Measurements from ENCODE around the gene PLA2G4F.

Gene PLA2G4F

DNA sequence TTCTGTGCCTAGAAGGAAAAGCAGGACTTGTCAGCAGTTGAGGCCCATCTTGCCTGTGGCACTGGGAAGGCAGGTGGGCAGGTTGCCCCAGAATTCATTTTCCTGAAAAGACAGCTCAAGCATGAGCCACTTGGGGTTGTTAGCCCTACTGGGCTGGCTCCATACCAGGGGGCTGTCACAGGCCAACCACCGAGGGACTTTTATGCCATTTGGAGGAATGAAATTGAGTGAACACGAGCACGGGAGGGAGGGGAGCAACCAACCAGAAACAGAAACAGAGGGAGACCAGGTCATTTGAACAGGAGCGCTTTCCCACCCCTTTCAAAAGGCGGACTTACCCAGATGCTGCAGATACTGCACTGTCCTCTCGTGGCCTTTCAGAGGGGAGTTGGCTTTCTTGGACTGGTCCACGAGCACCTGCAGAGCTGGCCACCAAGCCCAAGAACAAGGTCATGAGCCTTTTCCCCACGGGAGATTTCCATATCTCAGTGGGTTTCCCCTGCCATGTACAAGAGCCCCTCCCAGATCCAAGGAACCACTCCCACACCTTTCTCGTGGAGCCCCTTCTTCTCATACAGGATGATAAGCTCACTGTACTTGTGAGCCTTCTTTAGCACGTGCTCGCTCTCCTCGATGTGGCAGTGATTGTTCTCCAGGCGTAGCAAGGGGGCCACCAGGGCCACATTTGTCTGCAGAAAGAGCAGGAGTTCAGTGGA lies 9.9 kb upstream of the PLA2G4F start:
- in situ Hi-C loops (cut with MboI; ENCODE audit: low sequenced_read_pairs), result no loop called here

DNA sequence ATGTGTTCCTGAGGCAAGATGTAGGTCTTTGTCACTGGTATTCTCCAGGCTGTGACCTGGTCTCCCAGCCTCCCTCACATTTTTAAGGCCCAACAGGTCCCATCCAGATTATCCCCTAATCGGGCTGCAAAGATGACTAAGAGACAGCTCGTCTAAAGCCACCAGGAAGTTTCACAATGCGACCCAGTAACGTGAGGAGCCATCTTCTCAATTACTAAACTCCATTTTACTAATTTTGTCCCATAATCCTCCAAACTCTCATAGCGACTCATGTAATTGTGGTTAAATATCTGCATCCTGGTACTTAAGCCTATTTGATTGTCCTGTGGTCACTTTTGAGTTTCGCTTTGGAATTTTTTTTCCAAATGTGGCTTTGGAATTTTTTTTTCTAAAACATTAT lies 8.7 kb upstream of the PLA2G4F start:
- in situ Hi-C loops (cut with MboI; ENCODE audit: low sequenced_read_pairs), result no loop called here

GRCh38 chr15:42163947-42164550 lies 7.6 kb upstream of the PLA2G4F start:
- in situ Hi-C loops (cut with MboI; ENCODE audit: low sequenced_read_pairs), result no loop called here

DNA sequence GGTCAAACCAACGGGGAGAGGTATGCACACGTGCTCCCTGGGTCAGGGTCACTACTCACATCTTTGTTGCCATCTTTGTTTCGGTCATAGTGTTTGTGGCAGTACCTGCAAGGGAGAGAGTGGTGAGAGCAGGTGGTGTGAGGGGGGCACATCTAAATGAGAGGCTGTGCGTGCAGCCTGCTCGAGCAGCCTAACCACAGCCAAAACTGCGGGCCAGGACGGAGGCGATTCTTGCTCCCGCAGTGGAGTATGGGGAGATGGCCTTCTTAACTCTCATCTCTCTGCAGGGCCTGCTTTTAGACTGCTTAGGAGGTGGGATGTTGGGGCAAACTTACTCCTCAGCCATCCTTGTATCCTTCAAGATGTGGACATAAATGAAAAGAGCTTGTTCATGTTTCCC lies 6.9 kb upstream of the PLA2G4F start:
- in situ Hi-C loops (cut with MboI; ENCODE audit: low sequenced_read_pairs), result no loop called here

DNA sequence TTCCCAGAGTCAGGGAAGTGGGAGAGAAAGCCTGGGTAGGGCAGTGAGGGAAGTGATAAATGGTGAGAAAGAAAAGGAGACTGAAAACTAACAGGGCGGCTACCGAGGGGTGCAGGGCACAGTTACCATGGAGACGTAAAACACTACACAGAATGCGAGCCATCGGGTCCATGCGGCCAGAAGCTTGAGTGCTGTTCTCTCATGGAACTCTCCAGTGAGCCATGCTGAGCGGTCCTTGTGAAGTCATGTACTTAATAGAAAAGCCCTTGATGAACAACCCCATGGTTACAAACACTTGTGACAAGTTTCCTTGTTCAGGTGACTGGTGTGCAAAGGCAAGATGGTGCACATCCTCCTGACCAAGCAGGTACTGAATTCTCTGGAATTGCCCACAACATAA lies 3.7 kb upstream of the PLA2G4F start:
- in situ Hi-C loops (cut with MboI; ENCODE audit: low sequenced_read_pairs), result no loop called here

DNA sequence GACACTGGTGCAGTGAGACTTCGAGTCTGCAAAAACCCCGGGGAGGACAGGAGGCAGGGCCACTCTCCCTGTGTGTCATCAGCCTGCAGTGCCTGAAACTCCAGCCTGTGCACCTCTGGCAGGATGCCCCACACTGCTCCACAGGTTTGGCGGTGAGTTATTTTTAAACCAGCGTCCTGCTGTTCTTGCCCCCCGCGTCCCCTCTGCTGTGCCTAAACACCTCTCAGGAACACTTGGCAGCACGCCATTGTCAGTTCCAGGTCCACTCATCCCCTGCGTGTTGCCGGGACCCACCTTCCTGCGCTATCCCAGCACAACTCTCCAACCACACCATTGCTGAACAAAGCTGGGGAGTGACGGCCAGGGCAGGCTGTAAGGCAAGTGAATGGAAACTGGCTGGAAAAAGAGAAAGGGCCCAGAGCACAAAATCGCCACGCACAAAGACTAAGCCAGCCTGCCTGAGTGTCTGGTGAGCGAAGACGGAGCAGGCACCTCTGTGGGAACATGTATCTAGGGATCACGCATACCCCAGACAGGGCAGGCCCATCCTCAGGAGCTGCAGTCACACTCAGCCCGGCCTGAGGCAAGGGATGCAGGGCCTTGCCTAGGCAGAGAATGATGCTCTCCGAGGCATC lies 3.1 kb upstream of the PLA2G4F start:
- in situ Hi-C loops (cut with MboI; ENCODE audit: low sequenced_read_pairs), result no loop called here

DNA sequence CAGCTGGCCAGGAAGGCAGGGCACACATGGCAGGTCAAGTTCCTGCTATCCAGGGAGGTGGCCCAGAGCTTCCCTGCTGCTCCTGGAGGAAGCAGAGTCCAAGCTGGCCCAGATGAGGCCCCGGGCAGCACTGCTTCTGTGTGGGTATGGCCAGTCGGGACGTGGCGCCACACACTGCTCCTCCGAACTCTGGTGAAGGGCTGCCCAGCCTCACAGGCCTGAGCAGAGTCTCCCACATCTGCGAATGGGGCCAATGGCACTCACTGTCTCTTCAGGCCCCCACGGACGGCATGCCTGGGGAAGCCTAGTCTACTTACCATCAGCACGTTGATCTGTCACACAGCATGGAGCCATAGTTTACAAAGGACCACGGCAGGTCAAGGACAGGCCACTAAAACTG lies 2.5 kb upstream of the PLA2G4F start:
- in situ Hi-C loops (cut with MboI; ENCODE audit: low sequenced_read_pairs), result no loop called here

DNA sequence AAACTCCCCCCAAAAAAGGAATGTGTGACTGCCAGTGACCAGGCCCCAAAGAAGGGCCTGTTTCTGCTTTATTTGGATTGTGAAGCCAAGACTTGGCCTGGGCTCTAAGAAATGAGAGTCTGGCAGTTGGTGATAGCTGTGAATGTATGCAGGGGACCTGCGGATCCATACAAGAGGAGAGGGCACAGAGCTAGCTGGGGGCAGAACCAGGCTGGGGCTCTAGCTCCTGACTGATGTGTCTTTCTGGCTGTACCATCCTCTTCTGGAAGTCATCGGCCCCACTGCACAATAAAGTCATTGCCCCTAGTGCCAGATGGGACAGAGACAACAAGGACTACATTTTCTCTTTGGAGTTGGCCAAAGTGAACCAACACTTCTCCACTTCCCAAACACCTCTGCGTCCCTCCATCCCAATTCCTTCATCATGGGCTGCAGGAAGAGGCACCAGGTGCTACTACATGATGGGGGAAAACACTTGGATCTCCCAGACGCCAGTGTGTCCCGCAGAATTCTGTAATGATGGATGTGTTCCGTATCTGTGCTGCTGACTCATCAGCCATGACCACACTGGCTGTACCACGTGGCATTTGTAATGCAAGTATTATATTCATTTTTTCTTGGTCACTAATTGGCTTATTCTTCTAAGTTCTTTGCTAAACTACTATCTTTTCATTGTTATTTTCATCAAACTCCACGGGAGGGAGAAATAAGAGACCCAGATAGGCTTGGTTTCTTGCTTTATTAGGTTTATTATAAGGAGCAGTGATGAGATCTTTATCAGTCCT lies 1.7 kb upstream of the PLA2G4F start:
- in situ Hi-C loops (cut with MboI; ENCODE audit: low sequenced_read_pairs), result no loop called here

GRCh38 chr15:42157381-42157780 lies 945 bp upstream of the PLA2G4F start:
- in situ Hi-C loops (cut with MboI; ENCODE audit: low sequenced_read_pairs), result no loop called here

DNA sequence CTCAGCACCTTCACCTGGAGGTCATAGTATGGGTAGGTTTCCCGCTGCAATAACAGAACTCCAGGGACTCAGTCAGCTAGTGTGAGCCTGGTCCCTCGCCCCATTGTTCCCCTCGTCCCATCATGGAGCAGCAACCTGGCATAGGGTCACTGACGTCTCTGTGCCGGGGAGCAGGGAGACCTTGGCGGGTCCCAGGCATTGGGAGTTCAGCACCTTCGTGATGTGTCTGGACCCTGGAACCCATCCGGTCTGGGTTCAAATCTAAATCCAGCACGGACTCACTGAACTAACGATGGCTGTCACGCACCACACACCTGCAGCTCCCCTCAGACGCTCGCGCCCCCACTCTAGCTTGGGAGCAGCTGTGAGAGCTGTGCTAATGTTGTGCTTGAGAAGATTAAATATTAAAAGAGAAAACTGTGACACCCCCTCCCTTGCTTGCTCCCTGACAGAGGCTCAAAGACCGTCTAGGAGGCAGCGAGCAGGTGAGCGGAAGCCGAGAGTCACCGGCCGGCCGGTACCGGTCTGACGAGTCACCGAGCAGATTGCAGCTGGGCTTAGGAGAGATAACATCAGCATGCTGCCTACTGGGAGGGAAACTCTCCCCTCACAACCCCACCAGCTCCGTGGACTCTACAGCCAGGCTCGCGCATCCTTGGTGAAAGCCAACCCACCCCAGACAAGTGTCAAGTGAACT lies 742 bp downstream of the PLA2G4F start:
- in situ Hi-C loops (cut with MboI; ENCODE audit: low sequenced_read_pairs), result no loop called here

GRCh38 chr15:42154956-42155355 lies 1.5 kb downstream of the PLA2G4F start:
- in situ Hi-C loops (cut with MboI; ENCODE audit: low sequenced_read_pairs), result no loop called here

- in situ Hi-C loops (cut with MboI; ENCODE audit: low sequenced_read_pairs), result no loop called here
Observed at GRCh38 chr15:42154212-42154941, 2.1 kb downstream of the PLA2G4F start.

GRCh38 chr15:42153874-42154211 lies 2.6 kb downstream of the PLA2G4F start:
- in situ Hi-C loops (cut with MboI; ENCODE audit: low sequenced_read_pairs), result no loop called here

GRCh38 chr15:42152921-42153698 lies 3.3 kb downstream of the PLA2G4F start:
- in situ Hi-C loops (cut with MboI; ENCODE audit: low sequenced_read_pairs), result no loop called here

GRCh38 chr15:42152196-42152920 lies 4.1 kb downstream of the PLA2G4F start:
- in situ Hi-C loops (cut with MboI; ENCODE audit: low sequenced_read_pairs), result no loop called here

DNA sequence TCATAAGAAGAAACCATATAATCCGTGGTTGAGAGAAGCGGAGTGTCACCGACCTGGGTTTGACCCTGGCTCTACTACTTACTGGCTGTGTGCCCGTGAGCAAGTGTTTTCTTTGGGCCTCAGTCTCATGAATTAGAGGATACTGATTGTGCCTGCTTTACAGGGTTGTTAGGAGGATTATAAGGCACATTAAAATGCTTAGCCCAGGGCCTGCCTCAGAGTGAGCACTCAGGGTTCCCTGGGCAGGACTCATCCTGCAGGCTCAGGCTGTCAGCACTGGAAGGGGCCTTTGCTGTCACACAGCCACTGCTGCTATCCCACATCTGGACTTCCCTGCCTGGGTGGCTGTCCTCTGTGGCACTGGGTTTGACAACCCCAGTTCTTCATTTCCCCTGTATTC lies 4.7 kb downstream of the PLA2G4F start:
- in situ Hi-C loops (cut with MboI; ENCODE audit: low sequenced_read_pairs), result no loop called here

DNA sequence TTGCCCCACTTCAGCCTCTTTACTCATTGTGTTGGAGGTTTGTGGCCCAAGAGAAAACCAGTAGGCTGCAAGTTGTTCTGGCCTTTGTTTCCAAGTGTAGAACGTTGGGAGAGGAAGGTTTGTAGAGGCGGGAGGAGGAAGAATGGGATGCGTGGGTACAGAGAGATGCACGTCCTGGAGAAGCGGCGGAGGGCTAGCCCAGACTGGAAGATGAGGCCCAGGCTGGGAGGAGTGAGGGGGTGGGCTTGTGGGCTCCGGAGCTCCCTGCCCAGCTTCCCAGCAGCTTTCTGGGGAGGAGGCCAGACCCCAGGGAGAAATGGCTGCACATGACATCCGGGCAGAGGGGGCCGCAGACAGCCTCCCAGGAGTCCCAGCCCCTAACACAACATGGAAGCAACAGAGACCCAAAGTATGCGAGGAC lies 5.3 kb downstream of the PLA2G4F start:
- in situ Hi-C loops (cut with MboI; ENCODE audit: low sequenced_read_pairs), result no loop called here

DNA sequence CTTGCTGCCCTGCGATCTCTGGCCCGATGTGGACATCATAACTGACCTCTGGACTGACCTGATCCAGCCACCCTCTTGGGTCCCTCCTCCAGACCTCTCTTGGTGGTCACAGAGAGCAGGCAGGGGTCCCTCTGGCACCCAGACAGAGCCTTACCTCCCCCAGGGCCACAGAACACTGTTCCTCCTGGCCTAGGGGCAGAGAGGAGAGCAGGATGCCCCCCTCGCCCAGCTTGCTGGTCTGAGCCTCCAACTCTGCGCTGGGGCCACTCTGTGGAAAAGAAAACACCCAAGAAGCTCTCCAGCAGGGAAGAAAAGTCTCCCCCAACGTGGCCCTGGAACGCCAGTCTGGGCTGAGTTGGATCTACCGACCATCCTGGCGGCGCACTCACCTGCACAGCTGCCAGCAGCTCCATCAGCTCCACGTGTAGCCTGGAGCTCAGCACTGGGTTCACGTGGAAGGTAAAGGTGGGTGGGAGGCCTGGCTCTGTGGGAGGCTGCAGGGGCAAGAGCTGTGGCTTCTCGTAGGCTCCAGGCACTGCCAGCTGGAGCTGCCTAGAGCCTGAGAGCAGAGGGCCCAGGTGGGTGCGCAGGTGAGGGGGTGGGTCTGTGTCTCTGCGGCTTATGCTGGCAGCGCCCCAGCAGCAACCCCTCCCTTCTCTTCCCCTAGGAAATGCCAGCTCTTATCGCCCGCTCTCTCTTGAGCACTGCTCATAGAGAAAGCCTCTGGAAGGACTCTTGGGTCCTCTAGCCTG lies 6.0 kb downstream of the PLA2G4F start:
- in situ Hi-C loops (cut with MboI; ENCODE audit: low sequenced_read_pairs), result no loop called here

Measured in hTERT RPE-1 (cell line).